Thoracic aorta (tissue), 2 donors: Measurements from ENCODE around the gene ECHDC3. TPM values are rescaled to one million over a fixed set of nuclear protein-coding genes. Genes with fewer than 3 reads are reported as not detected.

ENCODE experiments used
- ATAC-seq: fragments of 150-250 bp; one replicate; pipeline ENCODE4 v1.8.0; 2017; ENCODE audit warnings: low read depth; ENCODE audit not compliant: insufficient number of reproducible peaks, low FRiP score
- DNase-seq: peaks from one replicate; pipeline ENCODE4 v3.0.0-alpha.2; 2020; ENCODE audit warnings: low spot score
- H3K27ac ChIP-seq, 2 donors: fragments of 200-600 bp; sonication (generic); 1 replicate in 1 of 2; 2 replicates in 1 of 2; pipeline ENCODE4 v1.5.1; 2016; ENCODE audit warnings: mild to moderate bottlenecking in 2 of 2, moderate library complexity in 2 of 2
- H3K27me3 ChIP-seq: fragments of 200-600 bp; sonication (generic); replicated peaks from 2 replicates; pipeline ENCODE4 v1.6.0; 2016; ENCODE audit warnings: mild to moderate bottlenecking; ENCODE audit not compliant: insufficient read depth
- H3K36me3 ChIP-seq: fragments of 200-600 bp; sonication (generic); one replicate; pipeline ENCODE4 v1.5.1; 2016
- H3K4me1 ChIP-seq, 2 donors: fragments of 200-600 bp; sonication (generic); 1 replicate in 1 of 2; 2 replicates in 1 of 2; pipeline versions ENCODE4 v1.5.1 to v1.6.0; 2016; ENCODE audit warnings: low read depth in 2 of 2, mild to moderate bottlenecking in 1 of 2; ENCODE audit not compliant: control insufficient read depth in 1 of 2
- H3K4me3 ChIP-seq: fragments of 200-600 bp; sonication (generic); 2 replicates; pipeline ENCODE4 v1.5.1; 2016; ENCODE audit warnings: mild to moderate bottlenecking
- H3K9me3 ChIP-seq: fragments of 200-600 bp; sonication (generic); 2 replicates; pipeline ENCODE4 v1.5.1; 2016
- total RNA-seq, 2 donors: library from RNA; depleted of rRNA; stranded (reverse); fragments of >200 nt; gene quantifications; one replicate each; pipeline versions ENCODE4 v1.1.0 to v1.2.3, GENCODE V29; 2016
- TF ChIP-seq, protein P1 (sequence below): fragments of 200-600 bp; sonication (generic); IDR thresholded peaks from one replicate; pipeline ENCODE4 v1.5.1; 2019; ENCODE audit warnings: antibody characterized with exemption

The ECHDC3 gene
- total RNA-seq, 2 donors from 2014 or later: 12.2 to 21.2 TPM

DNA sequence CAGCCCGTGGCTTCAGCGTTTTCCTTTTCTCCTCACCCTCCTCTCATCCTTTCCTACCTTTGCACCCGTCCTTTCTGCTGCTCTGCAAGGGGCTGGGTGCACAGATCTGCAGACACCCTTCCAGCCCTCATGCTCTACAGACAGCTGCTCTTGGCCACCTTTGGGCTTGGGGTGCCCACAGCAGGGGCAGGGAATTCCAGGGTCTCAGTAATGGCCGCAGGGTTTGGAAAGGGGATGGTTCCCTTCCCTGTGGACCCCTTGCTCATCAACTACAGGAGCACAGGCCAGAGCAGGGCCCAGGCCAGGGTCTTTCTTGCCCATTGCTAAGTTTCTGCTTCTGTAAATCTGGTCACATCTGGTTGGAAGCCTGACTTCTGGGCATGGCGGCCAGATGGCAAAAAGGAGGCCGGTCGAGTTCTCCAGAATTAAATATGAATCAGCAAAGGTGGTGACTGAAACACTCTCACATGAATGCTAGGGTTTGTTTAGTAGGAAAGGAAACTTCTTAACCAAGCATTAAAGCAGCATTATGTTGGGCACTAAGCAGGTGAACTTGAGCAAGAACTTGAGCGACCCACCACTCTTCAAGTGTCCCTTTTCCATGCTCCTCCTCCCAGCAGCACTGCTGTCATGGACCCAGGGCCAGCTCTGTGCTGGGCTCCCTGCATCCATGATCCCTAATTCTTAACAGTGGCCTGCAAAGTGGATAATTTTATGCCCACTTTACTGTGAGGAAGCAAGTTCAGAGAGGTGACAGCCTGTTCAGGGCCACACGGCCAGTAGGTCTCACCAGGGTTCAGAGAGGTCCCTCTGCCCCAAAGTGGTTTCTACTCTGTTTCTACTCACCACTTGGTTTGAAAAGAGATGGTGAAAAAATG, 1.5 kb downstream of the ECHDC3 start:
- no peak for ATAC-seq
- TF ChIP-seq, protein P1, sequence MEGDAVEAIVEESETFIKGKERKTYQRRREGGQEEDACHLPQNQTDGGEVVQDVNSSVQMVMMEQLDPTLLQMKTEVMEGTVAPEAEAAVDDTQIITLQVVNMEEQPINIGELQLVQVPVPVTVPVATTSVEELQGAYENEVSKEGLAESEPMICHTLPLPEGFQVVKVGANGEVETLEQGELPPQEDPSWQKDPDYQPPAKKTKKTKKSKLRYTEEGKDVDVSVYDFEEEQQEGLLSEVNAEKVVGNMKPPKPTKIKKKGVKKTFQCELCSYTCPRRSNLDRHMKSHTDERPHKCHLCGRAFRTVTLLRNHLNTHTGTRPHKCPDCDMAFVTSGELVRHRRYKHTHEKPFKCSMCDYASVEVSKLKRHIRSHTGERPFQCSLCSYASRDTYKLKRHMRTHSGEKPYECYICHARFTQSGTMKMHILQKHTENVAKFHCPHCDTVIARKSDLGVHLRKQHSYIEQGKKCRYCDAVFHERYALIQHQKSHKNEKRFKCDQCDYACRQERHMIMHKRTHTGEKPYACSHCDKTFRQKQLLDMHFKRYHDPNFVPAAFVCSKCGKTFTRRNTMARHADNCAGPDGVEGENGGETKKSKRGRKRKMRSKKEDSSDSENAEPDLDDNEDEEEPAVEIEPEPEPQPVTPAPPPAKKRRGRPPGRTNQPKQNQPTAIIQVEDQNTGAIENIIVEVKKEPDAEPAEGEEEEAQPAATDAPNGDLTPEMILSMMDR: no peak
- H3K4me3 ChIP-seq: no peak overlapping the region

GRCh38 chr10:11745045-11745444, 2.9 kb downstream of the ECHDC3 start:
- Histone ChIP-seq H3K27ac (no peak overlapping the region), H3K9me3 (no peaks in the 10 kb centered on the region), H3K4me1 (peaks cover 0 to 23% of the 10 kb centered on the region in 2 donors), H3K4me3 (no peak overlapping the region), H3K36me3 (no peaks in the 10 kb centered on the region), H3K27me3 (no peaks in the 10 kb centered on the region)
- no peak for DNase-seq
- TF ChIP-seq, protein P1: no peak
- ATAC-seq: no peak

More for the DNA sequence above, 1.5 kb downstream of the ECHDC3 start:
- DNase-seq: no peak
- Histone ChIP-seq H3K9me3 (no peaks in the 10 kb centered on the region), H3K27ac (peak overlapping the region in 1 of 2 donors; percentile 4), H3K4me1 (peaks cover 0 to 23% of the 10 kb centered on the region in 2 donors), H3K27me3 (no peaks in the 10 kb centered on the region), H3K36me3 (no peaks in the 10 kb centered on the region)

- Histone ChIP-seq H3K9me3 (no peaks in the 10 kb centered on the region), H3K36me3 (no peaks in the 10 kb centered on the region), H3K27ac (no peak overlapping the region), H3K4me3 (peak overlapping the region; percentile 46), H3K4me1 (peaks cover 0 to 23% of the 10 kb centered on the region in 2 donors), H3K27me3 (no peaks in the 10 kb centered on the region)
- ATAC-seq (no peak), DNase-seq (no peak)
- TF ChIP-seq, protein P1: no peak
Measured at GRCh38 chr10:11746883-11747539, 4.8 kb downstream of the ECHDC3 start.

DNA sequence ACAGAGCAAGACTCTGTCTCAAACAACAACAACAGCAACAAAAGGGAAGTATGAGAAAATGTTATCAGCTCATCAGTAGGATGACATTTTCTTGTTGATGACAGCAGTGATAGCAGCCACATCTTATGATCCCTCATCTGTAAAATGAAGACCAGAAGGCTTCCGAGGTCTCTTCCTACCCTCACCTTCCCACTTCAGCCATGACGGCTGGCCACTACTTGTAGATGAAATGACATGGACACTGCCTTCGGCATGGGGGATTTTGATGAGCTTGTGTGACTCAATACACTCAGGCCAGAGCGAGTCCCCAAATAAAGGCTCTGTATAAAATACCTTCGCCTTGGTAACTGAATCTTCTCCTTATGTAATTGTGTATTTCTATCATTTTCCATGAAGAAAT, 6.7 kb downstream of the ECHDC3 start:
- H3K4me3 ChIP-seq: no peak overlapping the region
- no peaks in the 10 kb centered on the region for H3K36me3 ChIP-seq
- ATAC-seq: no peak
- peaks cover 0 to 13% of the 10 kb centered on the region in 2 donors for H3K4me1 ChIP-seq
- no peak for DNase-seq
- TF ChIP-seq, protein P1: no peak
- no peak overlapping the region for H3K27ac ChIP-seq
- H3K27me3 ChIP-seq: no peaks in the 10 kb centered on the region
- H3K9me3 ChIP-seq: no peaks in the 10 kb centered on the region

- ATAC-seq: no peak
- Histone ChIP-seq H3K27ac (no peak overlapping the region), H3K36me3 (no peaks in the 10 kb centered on the region), H3K4me1 (peaks cover 0 to 12% of the 10 kb centered on the region in 2 donors), H3K9me3 (no peaks in the 10 kb centered on the region), H3K4me3 (no peak overlapping the region), H3K27me3 (no peaks in the 10 kb centered on the region)
- TF ChIP-seq, protein P1: no peak
- DNase-seq: no peak
Measured at GRCh38 chr10:11750420-11750819, 8.2 kb downstream of the ECHDC3 start.
